ENCODE measurements around the gene IL15RA. TPM values are rescaled to one million over a fixed set of nuclear protein-coding genes. Genes with fewer than 3 reads are reported as not detected.

IL15RA gene
- total RNA-seq, 1 donor from 2014 or later, result 0.40 TPM

- Mint-ChIP-seq H3K4me3 (ENCODE audit: unreplicated experiment) (no peak overlapping the region), H3K27ac (ENCODE audit: unreplicated experiment) (no peak overlapping the region)
These were observed 55.6 kb downstream of the IL15RA start for GRCh38 chr10:5921746-5922145.

GRCh38 chr10:5919568-5919967 lies 57.8 kb downstream of the IL15RA start:
- no peaks in the 10 kb centered on the region for H3K9me3 Mint-ChIP-seq (ENCODE audit: unreplicated experiment)
- TF ChIP-seq CTCF (IDR thresholded peaks at IDR 0.05), result no peak
- no peak overlapping the region for H3K27ac Mint-ChIP-seq (ENCODE audit: unreplicated experiment)
- H3K4me1 Mint-ChIP-seq (ENCODE audit: unreplicated experiment), result no peaks in the 10 kb centered on the region
- no peaks in the 10 kb centered on the region for H3K27me3 Mint-ChIP-seq (ENCODE audit: unreplicated experiment)
- H3K36me3 Mint-ChIP-seq (ENCODE audit: unreplicated experiment), result peaks cover 72% of the 10 kb centered on the region
- no peak overlapping the region for H3K4me3 Mint-ChIP-seq (ENCODE audit: unreplicated experiment)
- DNase-seq (ENCODE audit: extremely low spot score, unreplicated experiment), result no peak

More at GRCh38 chr10:5921746-5922145, 55.6 kb downstream of the IL15RA start:
- H3K4me1 Mint-ChIP-seq (ENCODE audit: unreplicated experiment), result no peaks in the 10 kb centered on the region
- peaks cover 56% of the 10 kb centered on the region for H3K36me3 Mint-ChIP-seq (ENCODE audit: unreplicated experiment)
- no peaks in the 10 kb centered on the region for H3K9me3 Mint-ChIP-seq (ENCODE audit: unreplicated experiment)
- no peaks in the 10 kb centered on the region for H3K27me3 Mint-ChIP-seq (ENCODE audit: unreplicated experiment)
- no peak for DNase-seq (ENCODE audit: extremely low spot score, unreplicated experiment)
- no peak for TF ChIP-seq CTCF (IDR thresholded peaks at IDR 0.05)

DNA sequence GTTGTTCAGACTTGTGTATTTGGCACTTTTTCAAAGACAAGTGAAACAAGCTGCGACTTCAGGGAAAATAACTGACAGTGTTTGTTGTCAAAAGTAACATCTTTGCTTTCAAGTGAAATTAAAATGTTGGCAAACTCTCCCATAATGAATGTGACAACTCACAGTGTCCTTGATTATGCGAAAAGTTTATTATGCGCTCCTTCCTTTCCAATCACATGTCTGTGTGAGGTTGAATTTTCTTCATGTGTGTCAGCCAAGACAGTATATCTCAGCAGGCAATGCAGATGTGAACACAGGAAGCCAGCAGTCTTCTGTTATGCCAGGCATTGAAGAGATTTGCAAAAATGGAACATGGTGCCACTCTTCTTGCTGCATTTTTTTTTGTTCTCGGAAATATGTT lies 58.6 kb downstream of the IL15RA start:
- DNase-seq (ENCODE audit: extremely low spot score, unreplicated experiment), result no peak
- H3K4me3 Mint-ChIP-seq (ENCODE audit: unreplicated experiment), result no peak overlapping the region
- H3K27ac Mint-ChIP-seq (ENCODE audit: unreplicated experiment), result no peak overlapping the region
- H3K36me3 Mint-ChIP-seq (ENCODE audit: unreplicated experiment), result peaks cover 73% of the 10 kb centered on the region
- H3K4me1 Mint-ChIP-seq (ENCODE audit: unreplicated experiment), result no peaks in the 10 kb centered on the region
- H3K9me3 Mint-ChIP-seq (ENCODE audit: unreplicated experiment), result no peaks in the 10 kb centered on the region
- no peak for TF ChIP-seq CTCF (IDR thresholded peaks at IDR 0.05)
- H3K27me3 Mint-ChIP-seq (ENCODE audit: unreplicated experiment), result no peaks in the 10 kb centered on the region

DNA sequence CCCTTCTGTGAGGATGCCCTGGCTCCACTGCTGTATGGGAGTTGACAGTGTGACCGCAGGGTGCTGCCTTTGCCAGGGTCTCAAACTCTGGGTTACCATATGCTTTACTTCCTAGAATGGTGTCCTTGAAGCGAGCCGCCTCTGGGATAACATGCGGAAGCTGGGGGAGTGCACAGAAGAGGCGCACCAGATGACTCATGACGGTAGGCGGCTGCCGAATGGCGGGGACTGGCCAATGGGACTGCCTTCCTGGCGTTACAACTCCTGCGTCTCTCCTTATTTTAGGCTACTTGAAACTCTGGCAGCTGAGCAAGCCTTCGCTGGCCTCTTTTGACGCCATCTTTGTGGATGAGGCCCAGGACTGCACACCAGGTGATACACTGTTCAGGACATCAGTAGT lies 60.0 kb downstream of the IL15RA start:
- H3K27me3 Mint-ChIP-seq (ENCODE audit: unreplicated experiment), result no peaks in the 10 kb centered on the region
- DNase-seq (ENCODE audit: extremely low spot score, unreplicated experiment), result no peak
- no peaks in the 10 kb centered on the region for H3K9me3 Mint-ChIP-seq (ENCODE audit: unreplicated experiment)
- H3K36me3 Mint-ChIP-seq (ENCODE audit: unreplicated experiment), result peaks cover 74% of the 10 kb centered on the region
- H3K27ac Mint-ChIP-seq (ENCODE audit: unreplicated experiment), result no peak overlapping the region
- no peaks in the 10 kb centered on the region for H3K4me1 Mint-ChIP-seq (ENCODE audit: unreplicated experiment)
- no peak for TF ChIP-seq CTCF (IDR thresholded peaks at IDR 0.05)
- no peak overlapping the region for H3K4me3 Mint-ChIP-seq (ENCODE audit: unreplicated experiment)

DNA sequence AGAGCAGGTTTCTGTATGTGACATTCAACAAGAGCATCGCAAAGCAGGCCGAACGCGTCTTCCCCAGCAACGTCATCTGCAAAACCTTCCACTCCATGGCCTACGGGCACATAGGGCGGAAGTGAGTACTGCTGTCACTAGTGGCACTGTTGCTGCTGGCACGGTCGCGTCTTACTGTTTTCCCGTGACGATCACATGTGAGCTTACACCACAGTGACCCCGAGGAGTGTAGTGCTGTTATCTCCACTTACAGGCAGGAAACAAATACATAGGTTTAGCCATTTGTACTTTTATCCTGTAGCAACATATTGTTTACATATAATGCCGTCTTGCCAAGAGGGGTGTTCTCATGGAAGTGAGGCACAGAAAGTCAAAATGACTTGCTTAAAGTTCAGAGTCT lies 61.9 kb downstream of the IL15RA start:
- TF ChIP-seq CTCF (IDR thresholded peaks at IDR 0.05), result no peak
- no peak overlapping the region for H3K27ac Mint-ChIP-seq (ENCODE audit: unreplicated experiment)

More for the DNA sequence above, 61.9 kb downstream of the IL15RA start:
- peaks cover 67% of the 10 kb centered on the region for H3K36me3 Mint-ChIP-seq (ENCODE audit: unreplicated experiment)
- DNase-seq (ENCODE audit: extremely low spot score, unreplicated experiment), result no peak
- no peaks in the 10 kb centered on the region for H3K9me3 Mint-ChIP-seq (ENCODE audit: unreplicated experiment)
- H3K27me3 Mint-ChIP-seq (ENCODE audit: unreplicated experiment), result no peaks in the 10 kb centered on the region
- H3K4me3 Mint-ChIP-seq (ENCODE audit: unreplicated experiment), result no peak overlapping the region
- no peaks in the 10 kb centered on the region for H3K4me1 Mint-ChIP-seq (ENCODE audit: unreplicated experiment)
